Measurements from ENCODE around the gene PHLDA2. TPM values are rescaled to one million over a fixed set of nuclear protein-coding genes. Genes with fewer than 3 reads are reported as not detected.

Gene PHLDA2
- total and polyA plus RNA-seq, 2 of the 13 experiments (the other 11 are each of a cell fraction or from before 2014, with no cell fraction given): 0.55 to 0.78 TPM

GRCh38 chr11:2929950-2930703 lies 907 bp upstream of the PHLDA2 start (continued):
- 0 out of 2 replicates have a peak, but pooled peaks have one; percentile 4 for TF ChIP-seq HMGXB3 (CRISPR knock-in tag; IDR thresholded peaks at IDR 0.05; ENCODE audit: borderline replicate concordance)
- TF ChIP-seq GMEB1 (CRISPR knock-in tag; IDR thresholded peaks at IDR 0.05; ENCODE audit: borderline replicate concordance): no peak
- TF ChIP-seq KDM1A (CRISPR knock-in tag; IDR thresholded peaks at IDR 0.05): peak; percentile 82
- no peak for TF ChIP-seq ZNF276 (CRISPR knock-in tag; IDR thresholded peaks at IDR 0.05; ENCODE audit: low read depth)
- no peak for TF ChIP-seq RCOR2 (CRISPR knock-in tag; IDR thresholded peaks at IDR 0.05)
- 0 out of 2 replicates have a peak, but pooled peaks have one; percentile 1 for TF ChIP-seq ZNF547 (CRISPR knock-in tag; IDR thresholded peaks at IDR 0.05)
- peak; percentile 96 for TF ChIP-seq ZMYM3 (CRISPR knock-in tag; IDR thresholded peaks at IDR 0.05)
- TF ChIP-seq ELF3 (CRISPR knock-in tag; IDR thresholded peaks at IDR 0.05): peak; percentile 0; the same call in 1 of the 2 replicates
- TF ChIP-seq ZNF362 (CRISPR knock-in tag; IDR thresholded peaks at IDR 0.05; ENCODE audit: borderline replicate concordance): no peak
- TF ChIP-seq TBX2 (CRISPR knock-in tag; IDR thresholded peaks at IDR 0.05; ENCODE audit: borderline replicate concordance): 0 out of 2 replicates have a peak, but pooled peaks have one; percentile 0
- TF ChIP-seq HMGXB4 (CRISPR knock-in tag; IDR thresholded peaks at IDR 0.05; ENCODE audit: borderline replicate concordance in 1 of 2, low read depth in 1 of 2): peak in 1 of 2 experiments; percentile 7; a peak in 2 of 4 replicates
- no peak for TF ChIP-seq ZNF589 (CRISPR knock-in tag; conservative IDR thresholded peaks at IDR 0.05)
- TF ChIP-seq ARNT (IDR thresholded peaks at IDR 0.05): no peak
- TF ChIP-seq ZNF740 (CRISPR knock-in tag; IDR thresholded peaks at IDR 0.05): no peak
- TF ChIP-seq KDM2A (CRISPR knock-in tag; IDR thresholded peaks at IDR 0.05; ENCODE audit: borderline replicate concordance, low read depth): 0 out of 2 replicates have a peak, but pooled peaks have one; percentile 43
- no peak for TF ChIP-seq ZFP36 (IDR thresholded peaks at IDR 0.05; ENCODE audit: borderline replicate concordance, low read depth, low read length, partially characterized antibody)

Data from HepG2 (cell line).